IMR-90 (cell line): ENCODE measurements around the gene MRTFA. TPM values are rescaled to one million over a fixed set of nuclear protein-coding genes. Genes with fewer than 3 reads are reported as not detected.

Source experiments
- ATAC-seq: fragments of 200-7000 bp; cut with Tn5 transposase; 2 replicates; pipeline ENCODE4 v1.9.1; 2020; ENCODE audit warnings: low read depth, mild to moderate bottlenecking, moderate library complexity
- BruUV-seq: library from RNA; stranded (reverse); fragments of 400-500 nt; replicated peaks from 2 replicates; lab custom pipeline; 2021; lab: Mats Ljungman, UMichigan
- CTCF ChIA-PET: fragments of 300-600 bp; formaldehyde crosslinking; extraction: SDS; loops from one replicate; lab custom pipeline; 2021; ENCODE audit warnings: antibody characterized with exemption; lab: Yijun Ruan, JAX
- POLR2A ChIA-PET: fragments of 300-600 bp; sonication (Branson Sonifier 250); formaldehyde crosslinking; loops from one replicate; lab custom pipeline; 2022; ENCODE audit warnings: antibody characterized with exemption; ENCODE audit not compliant: unreplicated experiment; lab: Charles Lee
- DNase-seq: peaks from one replicate; pipeline ENCODE4 v3.0.0; 2013
- H2AFZ ChIP-seq: replicated peaks from 2 replicates; pipeline ENCODE3; 2013; ENCODE audit warnings: low read length, mild to moderate bottlenecking; ENCODE audit not compliant: poor library complexity
- H2AK5ac ChIP-seq: 2 replicates; pipeline ENCODE4 v1.6.1; 2013; ENCODE audit warnings: low read depth, low read length, inconsistent platforms
- H2AK9ac ChIP-seq: replicated peaks from 2 replicates; pipeline ENCODE3; 2013; ENCODE audit warnings: mild to moderate bottlenecking, low read depth, low read length, moderate library complexity; ENCODE audit not compliant: poor library complexity
- H2BK120ac ChIP-seq: 2 replicates; pipeline ENCODE4 v1.6.1; 2013; ENCODE audit warnings: low read depth, low read length, inconsistent platforms
- H2BK15ac ChIP-seq: 3 replicates; pipeline ENCODE4 v1.6.1; 2013; ENCODE audit warnings: low read depth, low read length, inconsistent platforms
- H2BK20ac ChIP-seq: 2 replicates; pipeline ENCODE4 v1.6.1; 2013; ENCODE audit warnings: low read depth, mild to moderate bottlenecking, inconsistent platforms, low read length, moderate library complexity
- H2BK5ac ChIP-seq: 2 replicates; pipeline ENCODE4 v1.6.1; 2013; ENCODE audit warnings: mild to moderate bottlenecking, low read depth, low read length, inconsistent platforms; ENCODE audit not compliant: poor library complexity, severe bottlenecking
- H3K14ac ChIP-seq: replicated peaks from 2 replicates; pipeline ENCODE4 v1.6.1; 2013; ENCODE audit warnings: low read depth, low read length, inconsistent platforms
- H3K18ac ChIP-seq: 2 replicates; pipeline ENCODE4 v1.6.1; 2013; ENCODE audit warnings: low read depth, low read length, control low read depth
- H3K23ac ChIP-seq: 2 replicates; pipeline ENCODE4 v1.6.1; 2013; ENCODE audit warnings: low read depth, low read length, inconsistent platforms
- H3K27ac ChIP-seq: 2 replicates; pipeline ENCODE4 v1.5.1; 2013; ENCODE audit warnings: mild to moderate bottlenecking, control low read depth, low read length; ENCODE audit not compliant: insufficient read depth
- H3K27me3 ChIP-seq: 2 replicates; pipeline ENCODE4 v1.6.1; 2013; ENCODE audit warnings: low read length; ENCODE audit not compliant: control insufficient read depth, insufficient read depth
- H3K36me3 ChIP-seq: 2 replicates; pipeline ENCODE4 v1.6.1; 2013; ENCODE audit warnings: low read length, mixed read lengths; ENCODE audit not compliant: control insufficient read depth, insufficient read depth
- H3K4ac ChIP-seq: 2 replicates; pipeline ENCODE4 v1.6.1; 2013; ENCODE audit warnings: low read depth, low read length, inconsistent platforms
- H3K4me1 ChIP-seq: 2 replicates; pipeline ENCODE4 v1.6.1; 2013; ENCODE audit warnings: low read length, mixed read lengths; ENCODE audit not compliant: control insufficient read depth, insufficient read depth
- H3K4me2 ChIP-seq: 2 replicates; pipeline ENCODE4 v1.6.1; 2013; ENCODE audit warnings: low read depth, mild to moderate bottlenecking, control low read depth, low read length, moderate library complexity
- H3K4me3 ChIP-seq: 2 replicates; pipeline ENCODE4 v1.5.1; 2013; ENCODE audit warnings: low read depth, mild to moderate bottlenecking, control low read depth, low read length, moderate library complexity; ENCODE audit not compliant: insufficient read depth
- H3K56ac ChIP-seq: 2 replicates; pipeline ENCODE4 v1.6.1; 2013; ENCODE audit warnings: low read length, inconsistent platforms; ENCODE audit not compliant: insufficient read depth; ENCODE audit errors: extremely low read depth
- H3K79me1 ChIP-seq, 2 experiments: 2 replicates each; pipeline ENCODE4 v1.6.1; 2013; ENCODE audit warnings: low read length in 2 of 2, inconsistent platforms in 1 of 2, low read depth in 1 of 2
- H3K9ac ChIP-seq: 2 replicates; pipeline ENCODE4 v1.6.1; 2013; ENCODE audit warnings: low read depth, low read length, control low read depth
- H3K9me1 ChIP-seq: 2 replicates; pipeline ENCODE4 v1.6.1; 2013; ENCODE audit warnings: low read length, inconsistent platforms; ENCODE audit not compliant: insufficient read depth
- H3K9me3 ChIP-seq: 2 replicates; pipeline ENCODE4 v1.6.1; 2013; ENCODE audit warnings: low read length; ENCODE audit not compliant: control insufficient read depth, insufficient read depth
- H4K20me1 ChIP-seq: 2 replicates; pipeline ENCODE4 v1.6.1; 2013; ENCODE audit warnings: low read length, inconsistent platforms; ENCODE audit not compliant: insufficient read depth
- H4K5ac ChIP-seq: 2 replicates; pipeline ENCODE4 v1.6.1; 2013; ENCODE audit warnings: mild to moderate bottlenecking, low read depth, low read length, control low read depth
- H4K8ac ChIP-seq, 2 experiments: 2 replicates each; pipeline ENCODE4 v1.6.1; 2013; ENCODE audit warnings: low read depth in 2 of 2, low read length in 2 of 2, control low read depth in 1 of 2, inconsistent platforms in 1 of 2
- H4K91ac ChIP-seq: 2 replicates; pipeline ENCODE4 v1.6.1; 2013; ENCODE audit warnings: low read depth, low read length, inconsistent platforms; ENCODE audit not compliant: insufficient read depth
- BHLHE40 ChIP-seq: fragments of 150-350 bp; IDR thresholded peaks from 2 replicates; pipeline ENCODE4 v1.6.1; 2016; ENCODE audit warnings: mild to moderate bottlenecking, low read depth, low read length
- CEBPB ChIP-seq: IDR thresholded peaks from 2 replicates; pipeline ENCODE4 v1.6.1; 2012; ENCODE audit warnings: low read depth, low read length, improper control_type of control experiment
- CHD1 ChIP-seq: IDR thresholded peaks from 2 replicates; pipeline ENCODE4 v1.6.1; 2012; ENCODE audit warnings: low read depth, low read length, improper control_type of control experiment
- CTCF ChIP-seq: conservative IDR thresholded peaks from 2 replicates; pipeline ENCODE4 v1.5.1; 2012; ENCODE audit warnings: mild to moderate bottlenecking, low read depth, low read length, improper control_type of control experiment
- ELK1 ChIP-seq: fragments of 150-350 bp; IDR thresholded peaks from 2 replicates; pipeline ENCODE4 v1.6.1; 2016; ENCODE audit warnings: low read depth, mild to moderate bottlenecking, low read length, moderate library complexity, borderline replicate concordance
- FOS ChIP-seq: fragments of 150-350 bp; IDR thresholded peaks from 2 replicates; pipeline ENCODE4 v1.6.1; 2016; ENCODE audit warnings: low read depth, low read length
- MAFK ChIP-seq: IDR thresholded peaks from 2 replicates; pipeline ENCODE4 v1.6.1; 2012; ENCODE audit warnings: low read depth, low read length, improper control_type of control experiment
- MAZ ChIP-seq: IDR thresholded peaks from 2 replicates; pipeline ENCODE4 v1.6.1; 2012; ENCODE audit warnings: low read depth, mild to moderate bottlenecking, low read length, improper control_type of control experiment, moderate library complexity, borderline replicate concordance
- MXI1 ChIP-seq: IDR thresholded peaks from 2 replicates; pipeline ENCODE4 v1.6.1; 2012; ENCODE audit warnings: low read depth, mild to moderate bottlenecking, low read length, moderate library complexity, borderline replicate concordance
- NFE2L2 ChIP-seq: fragments of 150-350 bp; IDR thresholded peaks from 2 replicates; pipeline ENCODE4 v1.6.1; 2016; ENCODE audit warnings: low read depth, mild to moderate bottlenecking, low read length
- POLR2A ChIP-seq: IDR thresholded peaks from 2 replicates; pipeline ENCODE4 v1.6.1; 2012; ENCODE audit warnings: mild to moderate bottlenecking, low read depth, low read length
- RAD21 ChIP-seq: IDR thresholded peaks from 2 replicates; pipeline ENCODE4 v1.6.1; 2012; ENCODE audit warnings: low read length, improper control_type of control experiment
- RCOR1 ChIP-seq: IDR thresholded peaks from 2 replicates; pipeline ENCODE4 v1.6.1; 2012; ENCODE audit warnings: mild to moderate bottlenecking, low read length, improper control_type of control experiment; ENCODE audit not compliant: insufficient replicate concordance
- RFX5 ChIP-seq: IDR thresholded peaks from 2 replicates; pipeline ENCODE4 v1.8.0; 2012; ENCODE audit warnings: low read depth, mild to moderate bottlenecking, low read length, moderate library complexity
- SMC3 ChIP-seq: fragments of 150-350 bp; IDR thresholded peaks from 2 replicates; pipeline ENCODE4 v1.6.1; 2016; ENCODE audit warnings: low read depth, mild to moderate bottlenecking, antibody characterized with exemption, low read length, moderate library complexity
- WGBS, 2 experiments: methylation state at CpG; one replicate each; pipeline versions ENCODE4 v1.1.5 to v1.1.7; 2013; ENCODE audit warnings: missing lambda C conversion rate in 2 of 2; ENCODE audit not compliant: insufficient read length in 1 of 2; ENCODE audit errors: extremely low coverage in 2 of 2; 5-methylcytosine and 5-hydroxymethylcytosine counted together
- dilution Hi-C: fragments of 300-500 bp; cut with HindIII; formaldehyde crosslinking; loops from one replicate; pipeline ENCODE4 v1.14.3; 2018; ENCODE audit warnings: low sequenced_read_pairs; ENCODE audit not compliant: unreplicated experiment
- in situ Hi-C: fragments of 300-500 bp; cut with MboI; formaldehyde crosslinking; loops from 3 replicates; pipeline ENCODE4 v1.14.3; 2019; ENCODE audit warnings: low sequenced_read_pairs, inconsistent platforms, mixed read lengths
- intact Hi-C: fragments of 100-400 bp; cut with micrococcal nuclease; formaldehyde crosslinking; loops from 2 replicates; pipeline ENCODE4 v1.10.0; 2022
- polyA plus RNA-seq, 3 experiments: library from polyadenylated mRNA; depleted of rRNA; stranded (reverse); fragments of >200 nt; gene quantifications; 2 replicates each; pipeline ENCODE4 v1.2.3, GENCODE V29; 2012; ENCODE audit warnings: low replicate concordance in 1 of 3
- total RNA-seq: library from RNA; depleted of rRNA; stranded (reverse); fragments of >200 nt; gene quantifications from 2 replicates; pipeline ENCODE4 v1.2.3, GENCODE V29; 2012

The MRTFA gene
- total and polyA plus RNA-seq, 2 of the 4 experiments (the other 2 are of a cell fraction), result 12.5 to 17.2 TPM

GRCh38 chr22:40504285-40505249 is 132.0 kb downstream of the MRTFA start:
- CTCF ChIA-PET, result no interaction called here

More at GRCh38 chr22:40504285-40505249, 132.0 kb downstream of the MRTFA start:
- H3K18ac ChIP-seq, result peak overlapping the region; percentile 11; the same call in 1 of the 2 replicates
- H3K56ac ChIP-seq, result no peak overlapping the region; the same call in 1 of the 2 replicates
- H3K36me3 ChIP-seq, result no peaks in the 10 kb centered on the region
- no peaks in the 10 kb centered on the region for H3K9me3 ChIP-seq
- intact Hi-C loops, result no loop called here
- H4K8ac ChIP-seq, result peak overlapping the region in 1 of 2 experiments; percentile 71; a peak in 2 of 4 replicates
- no peak overlapping the region for H3K27ac ChIP-seq
- H3K14ac ChIP-seq, result peak overlapping the region; percentile 38; the same call in 1 of the 2 replicates
- H2AK9ac ChIP-seq, result no peak overlapping the region
- no peak overlapping the region for H2AFZ ChIP-seq
- no peak for DNase-seq
- peak overlapping the region; percentile 22; the same call in 1 of the 2 replicates for H3K23ac ChIP-seq
- peak overlapping the region; percentile 81; the same call in 1 of the 3 replicates for H2BK15ac ChIP-seq
- H3K79me1 ChIP-seq, result peaks cover 23 to 59% of the 10 kb centered on the region in 2 experiments
- ATAC-seq, result peak; percentile 30
- no CpG with 5 or more reads among the region's 3 CpGs for WGBS, 2 experiments
- BruUV-seq, result no TSS peak
- H4K20me1 ChIP-seq, result no peaks in the 10 kb centered on the region
- H3K4me2 ChIP-seq, result peak overlapping the region; percentile 13; the same call in 1 of the 2 replicates
- peaks cover 14% of the 10 kb centered on the region for H3K9me1 ChIP-seq
- peak overlapping the region; percentile 59 for H2BK120ac ChIP-seq
- dilution Hi-C loops, result no loop called here
- peak overlapping the region; percentile 16; the same call in 1 of the 2 replicates for H2BK20ac ChIP-seq
- H3K4me1 ChIP-seq, result peaks cover 23% of the 10 kb centered on the region
- peak overlapping the region; percentile 67; the same call in 1 of the 2 replicates for H4K91ac ChIP-seq
- POLR2A ChIA-PET, result no interaction called here
- peak overlapping the region; percentile 30; the same call in 1 of the 2 replicates for H4K5ac ChIP-seq
- peak overlapping the region; percentile 61; the same call in 1 of the 2 replicates for H2AK5ac ChIP-seq
- no peak overlapping the region for H3K4me3 ChIP-seq
- TF ChIP-seq MAZ (no peak), FOS (no peak), POLR2A (no peak), CTCF (no peak), RCOR1 (no peak), CEBPB (no peak), MAFK (no peak), NFE2L2 (no peak), ELK1 (no peak), MXI1 (no peak), RFX5 (no peak), CHD1 (no peak), RAD21 (no peak), SMC3 (no peak), BHLHE40 (no peak)
- in situ Hi-C loops, result no loop called here
- no peaks in the 10 kb centered on the region for H3K27me3 ChIP-seq
- H2BK5ac ChIP-seq, result peak overlapping the region; percentile 64
- 0 out of 2 replicates have a peak overlapping the region, but pooled peaks have one; percentile 11 for H3K4ac ChIP-seq
- H3K9ac ChIP-seq, result no peak overlapping the region; the same call in 1 of the 2 replicates
